Measurements from ENCODE around the gene CRY1.
"Not testable (repeated sequence)": the region's sequence is repeated elsewhere in the genome, so short reads cannot be mapped to it uniquely, and the experiment has no call there.

Gene CRY1

GRCh38 chr12:107126796-107127481, 33.6 kb upstream of the CRY1 start:
- Histone ChIP-seq H3K9ac (ENCODE audit: low read depth, low read length) (no peak overlapping the region), H3K4me1 (ENCODE audit: control insufficient read depth, insufficient read depth, low read length) (no peaks in the 10 kb centered on the region), H3K36me3 (ENCODE audit: insufficient read depth, low read length) (no peaks in the 10 kb centered on the region), H3K4me2 (ENCODE audit: low read length) (no peak overlapping the region), H3K9me3 (replicated peaks; ENCODE audit: low read length) (no peaks in the 10 kb centered on the region), H3K4me3 (ENCODE audit: low read length) (no peak overlapping the region), H3K27me3 (ENCODE audit: control insufficient read depth, insufficient read depth, low read length) (peaks cover 9% of the 10 kb centered on the region)

- Histone ChIP-seq H3K36me3 (ENCODE audit: insufficient read depth, low read length) (no peaks in the 10 kb centered on the region), H3K27me3 (ENCODE audit: control insufficient read depth, insufficient read depth, low read length) (peaks cover 14% of the 10 kb centered on the region), H3K9me3 (replicated peaks; ENCODE audit: low read length) (no peaks in the 10 kb centered on the region), H3K4me3 (ENCODE audit: low read length) (no peak overlapping the region), H3K4me1 (ENCODE audit: control insufficient read depth, insufficient read depth, low read length) (no peaks in the 10 kb centered on the region), H3K4me2 (ENCODE audit: low read length) (no peak overlapping the region), H3K9ac (ENCODE audit: low read depth, low read length) (no peak overlapping the region)
Observed at GRCh38 chr12:107125833-107126232, 32.5 kb upstream of the CRY1 start.

- Histone ChIP-seq H3K9me3 (replicated peaks; ENCODE audit: low read length) (no peaks in the 10 kb centered on the region), H3K4me1 (ENCODE audit: control insufficient read depth, insufficient read depth, low read length) (no peaks in the 10 kb centered on the region), H3K4me2 (ENCODE audit: low read length) (no peak overlapping the region), H3K9ac (ENCODE audit: low read depth, low read length) (no peak overlapping the region), H3K4me3 (ENCODE audit: low read length) (no peak overlapping the region), H3K27me3 (ENCODE audit: control insufficient read depth, insufficient read depth, low read length) (peaks cover 27% of the 10 kb centered on the region), H3K36me3 (ENCODE audit: insufficient read depth, low read length) (no peaks in the 10 kb centered on the region)
Observed at GRCh38 chr12:107122452-107122958, 29.2 kb upstream of the CRY1 start.

- H3K4me3 ChIP-seq (ENCODE audit: low read length) = no peak overlapping the region
- no peaks in the 10 kb centered on the region for H3K36me3 ChIP-seq (ENCODE audit: insufficient read depth, low read length)
- no peak overlapping the region for H3K4me2 ChIP-seq (ENCODE audit: low read length)
- no peak overlapping the region for H3K9ac ChIP-seq (ENCODE audit: low read depth, low read length)
- no peaks in the 10 kb centered on the region for H3K4me1 ChIP-seq (ENCODE audit: control insufficient read depth, insufficient read depth, low read length)
- H3K9me3 ChIP-seq (replicated peaks; ENCODE audit: low read length) = no peaks in the 10 kb centered on the region
- peaks cover 53% of the 10 kb centered on the region for H3K27me3 ChIP-seq (ENCODE audit: control insufficient read depth, insufficient read depth, low read length)
Observed at GRCh38 chr12:107119091-107119490, 25.7 kb upstream of the CRY1 start.

- H3K9me3 ChIP-seq (replicated peaks; ENCODE audit: low read length) = no peaks in the 10 kb centered on the region
- no peak overlapping the region for H3K4me3 ChIP-seq (ENCODE audit: low read length)
- peaks cover 53% of the 10 kb centered on the region for H3K27me3 ChIP-seq (ENCODE audit: control insufficient read depth, insufficient read depth, low read length)
- H3K9ac ChIP-seq (ENCODE audit: low read depth, low read length) = no peak overlapping the region
- no peaks in the 10 kb centered on the region for H3K4me1 ChIP-seq (ENCODE audit: control insufficient read depth, insufficient read depth, low read length)
- H3K4me2 ChIP-seq (ENCODE audit: low read length) = no peak overlapping the region
- H3K36me3 ChIP-seq (ENCODE audit: insufficient read depth, low read length) = no peaks in the 10 kb centered on the region
Observed at GRCh38 chr12:107118624-107119023, 25.3 kb upstream of the CRY1 start.

GRCh38 chr12:107115119-107115518, 21.8 kb upstream of the CRY1 start:
- Histone ChIP-seq H3K9me3 (replicated peaks; ENCODE audit: low read length) (no peaks in the 10 kb centered on the region), H3K36me3 (ENCODE audit: insufficient read depth, low read length) (no peaks in the 10 kb centered on the region), H3K4me1 (ENCODE audit: control insufficient read depth, insufficient read depth, low read length) (no peaks in the 10 kb centered on the region), H3K4me3 (ENCODE audit: low read length) (no peak overlapping the region), H3K9ac (ENCODE audit: low read depth, low read length) (no peak overlapping the region), H3K4me2 (ENCODE audit: low read length) (no peak overlapping the region), H3K27me3 (ENCODE audit: control insufficient read depth, insufficient read depth, low read length) (peaks cover 61% of the 10 kb centered on the region)

GRCh38 chr12:107111314-107111713, 18.0 kb upstream of the CRY1 start:
- no peaks in the 10 kb centered on the region for H3K4me1 ChIP-seq (ENCODE audit: control insufficient read depth, insufficient read depth, low read length)
- no peak overlapping the region for H3K9ac ChIP-seq (ENCODE audit: low read depth, low read length)
- H3K4me3 ChIP-seq (ENCODE audit: low read length) = no peak overlapping the region
- no peak overlapping the region for H3K4me2 ChIP-seq (ENCODE audit: low read length)
- H3K36me3 ChIP-seq (ENCODE audit: insufficient read depth, low read length) = no peaks in the 10 kb centered on the region
- H3K9me3 ChIP-seq (replicated peaks; ENCODE audit: low read length) = no peaks in the 10 kb centered on the region
- H3K27me3 ChIP-seq (ENCODE audit: control insufficient read depth, insufficient read depth, low read length) = peaks cover 46% of the 10 kb centered on the region

- H3K36me3 ChIP-seq (ENCODE audit: insufficient read depth, low read length) = no peaks in the 10 kb centered on the region
Observed at GRCh38 chr12:107109726-107110719, 16.7 kb upstream of the CRY1 start.

GRCh38 chr12:107108995-107109508, 15.7 kb upstream of the CRY1 start:
- H3K9me3 ChIP-seq (replicated peaks; ENCODE audit: low read length) = no peaks in the 10 kb centered on the region
- H3K9ac ChIP-seq (ENCODE audit: low read depth, low read length) = no peak overlapping the region

More at GRCh38 chr12:107109726-107110719, 16.7 kb upstream of the CRY1 start:
- Histone ChIP-seq H3K9ac (ENCODE audit: low read depth, low read length) (no peak overlapping the region), H3K27me3 (ENCODE audit: control insufficient read depth, insufficient read depth, low read length) (peaks cover 42% of the 10 kb centered on the region), H3K4me1 (ENCODE audit: control insufficient read depth, insufficient read depth, low read length) (no peaks in the 10 kb centered on the region), H3K4me3 (ENCODE audit: low read length) (no peak overlapping the region), H3K4me2 (ENCODE audit: low read length) (no peak overlapping the region), H3K9me3 (replicated peaks; ENCODE audit: low read length) (no peaks in the 10 kb centered on the region)

GRCh38 chr12:107108366-107108765, 15.0 kb upstream of the CRY1 start:
- not testable (repeated sequence) for H3K4me3 ChIP-seq (ENCODE audit: low read length); H3K9me3 ChIP-seq (replicated peaks; ENCODE audit: low read length); H3K4me1 ChIP-seq (ENCODE audit: control insufficient read depth, insufficient read depth, low read length); H3K4me2 ChIP-seq (ENCODE audit: low read length); H3K9ac ChIP-seq (ENCODE audit: low read depth, low read length); H3K36me3 ChIP-seq (ENCODE audit: insufficient read depth, low read length)
- peaks cover 32% of the 10 kb centered on the region for H3K27me3 ChIP-seq (ENCODE audit: control insufficient read depth, insufficient read depth, low read length)

More at GRCh38 chr12:107108995-107109508, 15.7 kb upstream of the CRY1 start:
- Histone ChIP-seq H3K4me3 (ENCODE audit: low read length) (no peak overlapping the region), H3K27me3 (ENCODE audit: control insufficient read depth, insufficient read depth, low read length) (peaks cover 34% of the 10 kb centered on the region), H3K36me3 (ENCODE audit: insufficient read depth, low read length) (no peaks in the 10 kb centered on the region), H3K4me2 (ENCODE audit: low read length) (no peak overlapping the region), H3K4me1 (ENCODE audit: control insufficient read depth, insufficient read depth, low read length) (no peaks in the 10 kb centered on the region)

GRCh38 chr12:107107381-107107780, 14.0 kb upstream of the CRY1 start:
- H3K9ac ChIP-seq (ENCODE audit: low read depth, low read length) = no peak overlapping the region
- no peaks in the 10 kb centered on the region for H3K4me1 ChIP-seq (ENCODE audit: control insufficient read depth, insufficient read depth, low read length)
- no peaks in the 10 kb centered on the region for H3K9me3 ChIP-seq (replicated peaks; ENCODE audit: low read length)
- no peak overlapping the region for H3K4me2 ChIP-seq (ENCODE audit: low read length)
- H3K4me3 ChIP-seq (ENCODE audit: low read length) = no peak overlapping the region
- H3K27me3 ChIP-seq (ENCODE audit: control insufficient read depth, insufficient read depth, low read length) = peaks cover 25% of the 10 kb centered on the region
- no peaks in the 10 kb centered on the region for H3K36me3 ChIP-seq (ENCODE audit: insufficient read depth, low read length)

Data from skeletal muscle satellite cell (primary cell).